ENCODE measurements around the gene DICER1.
"Not testable (repeated sequence)": the region's sequence is repeated elsewhere in the genome, so short reads cannot be mapped to it uniquely, and the experiment has no call there.

Gene DICER1

GRCh38 chr14:95157327-95158189 lies at the start of gene DICER1:
Gene DICER1 (minus strand): TSS chr14:95157529. CDS start chr14:95133458, 24,071 bp downstream.
- DNase-seq, result peak; percentile 91 to 95

- no peak for DNase-seq
These were observed 49.2 kb upstream of the DICER1 start for GRCh38 chr14:95206534-95206933.

DNA sequence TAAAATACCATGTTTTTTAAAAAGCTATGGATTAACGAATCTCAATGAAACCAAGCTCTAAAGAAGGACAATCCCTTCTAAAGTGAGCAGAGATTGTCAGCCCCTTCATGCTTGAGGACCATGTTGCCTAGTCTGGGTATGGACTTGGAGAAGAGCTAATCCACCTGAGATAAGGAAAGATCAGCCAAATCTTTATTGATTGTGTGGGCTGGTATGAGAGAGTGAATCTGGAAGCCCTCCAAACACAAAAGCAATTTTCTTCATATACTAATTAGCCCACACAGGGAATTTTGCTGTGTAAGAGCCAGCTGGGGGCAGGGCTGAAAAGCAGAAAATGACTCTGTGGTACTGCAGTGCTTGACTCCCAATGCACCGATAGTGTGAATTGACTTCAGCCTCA lies 47.4 kb upstream of the DICER1 start:
- no peak for DNase-seq

DNA sequence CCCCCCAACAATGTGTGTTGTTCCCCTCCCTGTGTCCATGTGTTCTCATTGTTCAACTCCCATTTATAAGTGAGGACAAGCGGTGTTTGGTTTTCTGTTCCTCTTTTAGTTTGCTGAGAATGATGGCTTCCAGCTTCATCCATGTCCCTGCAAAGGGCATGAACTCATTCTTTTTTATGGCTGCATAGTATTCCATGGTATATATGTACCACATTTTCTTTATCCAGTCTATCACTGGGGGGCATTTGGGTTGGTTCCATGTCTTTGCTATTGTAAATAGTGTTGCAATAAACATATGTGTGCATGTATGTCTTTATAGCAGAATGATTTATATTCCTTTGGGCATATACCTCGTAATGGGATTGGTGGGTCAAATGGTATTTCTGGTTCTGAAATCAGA lies 44.4 kb upstream of the DICER1 start:
- not testable (repeated sequence) for DNase-seq

- no peak for DNase-seq
These were observed 43.1 kb upstream of the DICER1 start for GRCh38 chr14:95200404-95200803.

DNA sequence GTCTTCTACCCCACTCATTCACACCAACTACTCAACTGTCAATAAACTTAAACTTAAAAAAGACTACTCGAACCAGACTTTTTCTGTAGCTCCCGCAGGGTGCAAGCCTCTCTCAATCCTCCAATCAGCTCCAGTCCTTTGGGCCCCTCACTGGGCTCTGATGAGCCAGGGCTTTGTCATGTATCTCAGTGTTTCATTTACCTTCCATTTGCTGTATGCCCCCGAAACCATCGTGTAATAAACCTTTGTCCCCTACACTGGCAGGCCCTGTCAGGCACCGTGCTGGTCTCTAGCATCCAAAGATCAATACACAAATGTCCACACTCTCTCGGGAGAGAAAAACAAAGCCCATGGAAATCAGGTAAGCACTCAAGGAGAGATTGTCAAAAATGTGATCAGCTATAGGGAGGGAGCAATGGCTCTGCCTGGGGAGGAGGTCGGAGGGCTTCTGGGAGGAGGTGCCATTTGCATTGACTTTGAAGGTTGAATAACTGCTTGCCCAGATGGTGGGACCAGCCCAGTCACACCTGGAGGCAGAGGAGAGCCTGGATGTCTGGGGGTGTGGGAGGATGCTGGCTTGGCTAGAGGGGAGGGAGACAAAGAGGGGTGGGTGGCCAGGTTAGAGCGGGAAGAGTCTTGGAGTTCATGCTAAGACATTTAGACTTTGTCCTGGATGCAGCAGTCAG lies 42.1 kb upstream of the DICER1 start:
- DNase-seq, result no peak

GRCh38 chr14:95198320-95198719 lies 41.0 kb upstream of the DICER1 start:
- DNase-seq, result no peak

- no peak for DNase-seq
These were observed 40.2 kb upstream of the DICER1 start for GRCh38 chr14:95197551-95197950.

GRCh38 chr14:95196826-95197545 lies 39.7 kb upstream of the DICER1 start:
- DNase-seq, result no peak

- peak in 1 of 2 donors; percentile 32 for DNase-seq
These were observed 38.9 kb upstream of the DICER1 start for GRCh38 chr14:95196268-95196667.

DNA sequence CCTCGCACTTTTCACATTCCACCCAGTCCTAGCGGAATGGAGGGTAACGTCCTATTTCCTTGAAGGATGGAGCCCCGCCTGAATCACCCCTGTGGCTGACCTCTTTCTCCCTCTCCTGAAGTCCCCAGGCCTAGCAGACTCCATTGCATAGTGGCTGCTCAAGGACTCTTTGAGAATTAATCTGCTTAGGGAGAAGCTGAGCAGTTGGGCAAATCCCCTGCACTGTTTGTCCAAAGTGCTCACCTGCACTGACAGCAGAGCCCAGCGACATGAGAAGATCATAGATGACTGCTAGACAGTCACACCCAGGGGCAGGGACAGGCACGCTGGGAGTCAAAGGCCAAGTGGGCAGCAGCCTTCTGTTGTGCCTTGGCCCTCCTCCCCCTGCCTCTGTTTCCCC lies 37.7 kb upstream of the DICER1 start:
- no peak for DNase-seq

DNA sequence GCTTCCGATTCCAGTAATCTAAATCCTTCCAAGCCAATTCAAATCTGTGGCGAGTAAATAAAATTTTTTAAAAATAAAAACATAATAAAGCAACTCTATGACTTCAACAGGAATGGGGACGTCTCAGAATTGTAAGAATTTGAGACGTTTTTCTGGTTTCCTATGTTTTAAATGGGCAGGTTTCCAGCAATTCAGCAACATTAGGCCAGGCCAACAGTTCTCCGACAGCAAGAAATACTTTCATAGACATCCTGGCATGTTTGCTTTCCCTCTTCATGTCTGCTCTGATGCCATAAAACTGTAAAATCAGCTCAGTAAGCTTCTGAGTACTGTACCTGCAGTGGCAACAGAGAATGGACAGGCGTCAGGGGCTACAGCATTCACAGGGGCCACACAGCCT lies 35.8 kb upstream of the DICER1 start:
- DNase-seq, result no peak

- no peak for DNase-seq
These were observed 35.0 kb upstream of the DICER1 start for GRCh38 chr14:95192311-95192710.

GRCh38 chr14:95191445-95192199 lies 34.3 kb upstream of the DICER1 start:
- DNase-seq, result no peak

- no peak for DNase-seq
These were observed 33.5 kb upstream of the DICER1 start for GRCh38 chr14:95190857-95191256.

GRCh38 chr14:95190346-95190840 lies 33.1 kb upstream of the DICER1 start:
- no peak for DNase-seq

DNA sequence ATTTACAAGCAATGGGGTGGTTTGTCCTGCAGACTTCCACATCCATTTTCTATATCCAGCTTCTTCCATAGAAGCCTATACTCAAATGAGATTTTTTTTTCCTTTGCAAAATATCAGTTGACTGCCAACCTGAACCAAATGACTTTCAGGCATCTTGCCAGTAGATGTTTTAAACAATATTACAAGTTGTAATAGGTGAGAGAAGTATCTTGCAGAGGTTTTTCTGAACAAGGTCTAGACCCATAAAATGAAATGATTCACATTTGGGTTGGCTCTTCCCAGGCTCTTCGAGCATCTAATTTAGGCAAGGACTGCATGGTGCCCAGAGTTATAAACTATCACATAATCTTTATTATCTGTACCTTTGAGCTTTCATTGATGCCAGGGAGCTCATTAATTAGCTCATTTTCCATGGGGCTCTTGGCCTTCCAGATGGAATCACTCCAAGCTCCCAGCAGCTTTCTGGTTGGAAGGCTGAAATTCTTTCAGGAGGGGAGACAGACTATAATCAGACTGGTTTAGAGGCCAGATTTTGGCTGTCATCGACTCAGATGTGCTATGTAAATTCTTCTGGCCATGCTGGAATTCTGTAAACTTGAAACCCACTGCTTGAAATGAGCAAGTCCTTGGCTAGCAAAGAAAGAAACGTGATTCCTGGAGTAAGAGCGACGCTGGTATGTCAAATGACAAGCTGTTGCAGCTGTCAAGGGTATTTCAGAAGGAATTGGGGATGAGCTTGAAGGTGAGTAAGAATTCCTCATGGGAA lies 32.2 kb upstream of the DICER1 start:
- DNase-seq, result no peak

- no peak for DNase-seq
These were observed 31.1 kb upstream of the DICER1 start for GRCh38 chr14:95188380-95188779.

- DNase-seq, result no peak
These were observed 28.6 kb upstream of the DICER1 start for GRCh38 chr14:95185767-95186392.

DNA sequence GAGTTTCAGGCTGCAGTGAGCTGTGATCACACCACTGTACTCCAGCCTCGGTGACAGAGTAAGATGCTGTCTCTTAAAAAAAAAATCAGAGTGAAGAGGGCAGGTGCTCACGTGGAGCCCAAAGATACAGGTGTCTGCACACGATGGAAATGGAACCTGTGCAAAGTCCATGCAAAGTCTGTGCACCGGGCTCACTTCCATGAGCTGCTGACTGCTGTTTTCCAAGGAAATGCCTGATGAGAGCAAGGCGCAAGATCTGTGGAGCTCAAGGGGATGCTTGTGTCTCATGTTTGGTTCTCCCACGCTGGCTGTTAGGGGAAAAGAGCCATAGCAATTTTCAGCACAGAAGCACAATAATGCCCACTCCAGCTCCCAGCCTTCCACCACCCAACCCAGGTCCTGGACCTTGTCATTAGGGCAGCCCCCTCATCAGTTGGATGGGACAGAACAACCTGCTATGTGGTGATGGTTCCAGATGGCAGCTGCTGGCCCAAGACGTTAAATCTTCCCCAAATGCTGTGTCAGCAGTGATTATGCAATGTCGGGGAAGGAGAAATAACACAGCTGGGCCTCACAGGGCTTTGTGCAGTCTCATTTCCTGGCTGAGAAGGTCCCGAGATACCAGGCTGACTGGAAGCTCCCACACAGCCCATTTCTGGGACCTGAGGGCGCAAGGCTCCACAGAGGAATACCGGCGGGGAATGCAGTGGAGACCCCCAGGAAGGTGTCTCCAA lies 27.9 kb upstream of the DICER1 start:
- DNase-seq, result peak; percentile 3 to 52

GRCh38 chr14:95184413-95184790 lies 27.1 kb upstream of the DICER1 start:
- no peak for DNase-seq

Data from CD4-positive, alpha-beta T cell treated with Interferon alpha-2 for 1 hour (primary cell).